GM12873 (cell line): ENCODE results near the gene PHIP.

ENCODE experiments used
- CTCF ChIP-seq: IDR thresholded peaks from 2 replicates; pipeline ENCODE4 v1.5.1; 2012; ENCODE audit warnings: low read depth, mild to moderate bottlenecking, moderate library complexity, low read length, control low read depth; ENCODE audit not compliant: insufficient read depth; ENCODE audit errors: missing control alignments

PHIP gene

GRCh38 chr6:79066828-79067227 lies 11.2 kb downstream of the PHIP start:
- no peak for TF ChIP-seq CTCF

- no peak for TF ChIP-seq CTCF
Measured at GRCh38 chr6:79066330-79066729, 11.7 kb downstream of the PHIP start.

GRCh38 chr6:79065232-79065631 lies 12.8 kb downstream of the PHIP start:
- TF ChIP-seq CTCF: no peak

GRCh38 chr6:79064635-79065034 lies 13.4 kb downstream of the PHIP start:
- no peak for TF ChIP-seq CTCF

GRCh38 chr6:79062708-79063107 lies 15.3 kb downstream of the PHIP start:
- TF ChIP-seq CTCF: no peak

- no peak for TF ChIP-seq CTCF
Measured at GRCh38 chr6:79057746-79058145, 20.3 kb downstream of the PHIP start.

GRCh38 chr6:79056226-79056625 lies 21.8 kb downstream of the PHIP start:
- TF ChIP-seq CTCF: no peak
